ENCODE measurements around the gene TANC1.

TANC1 gene

GRCh38 chr2:159206736-159207380 is 238.4 kb downstream of the TANC1 start:
- DNase-seq: no peak

- no peak for DNase-seq
Measured at GRCh38 chr2:159208438-159208837, 240.0 kb downstream of the TANC1 start.

GRCh38 chr2:159209341-159210306 is 241.2 kb downstream of the TANC1 start:
- no peak for DNase-seq

- no peak for DNase-seq
Measured at GRCh38 chr2:159211447-159212396, 243.3 kb downstream of the TANC1 start.

- DNase-seq: no peak
Measured at GRCh38 chr2:159213296-159213695, 244.9 kb downstream of the TANC1 start.

GRCh38 chr2:159214325-159214865 is 246.0 kb downstream of the TANC1 start:
- DNase-seq: no peak

GRCh38 chr2:159215116-159215515 is 246.7 kb downstream of the TANC1 start:
- no peak for DNase-seq

GRCh38 chr2:159217676-159218075 is 249.2 kb downstream of the TANC1 start:
- no peak for DNase-seq

GRCh38 chr2:159218389-159218788 is 249.9 kb downstream of the TANC1 start:
- no peak for DNase-seq

- DNase-seq: no peak
Measured at GRCh38 chr2:159219394-159219998, 251.1 kb downstream of the TANC1 start.

GRCh38 chr2:159224061-159224813 is 255.8 kb downstream of the TANC1 start:
- no peak for DNase-seq

GRCh38 chr2:159225025-159226016 is 256.9 kb downstream of the TANC1 start:
- no peak for DNase-seq

GRCh38 chr2:159226059-159226461 is 257.6 kb downstream of the TANC1 start:
- DNase-seq: no peak

- DNase-seq: no peak
Measured at GRCh38 chr2:159226608-159227385, 258.4 kb downstream of the TANC1 start.

GRCh38 chr2:159227467-159227866 is 259.0 kb downstream of the TANC1 start:
- no peak for DNase-seq

GRCh38 chr2:159228081-159228581 is 259.7 kb downstream of the TANC1 start:
- DNase-seq: peak; percentile 61

- DNase-seq: no peak
Measured at GRCh38 chr2:159229476-159230144, 261.2 kb downstream of the TANC1 start.

- no peak for DNase-seq
Measured at GRCh38 chr2:159230145-159230877, 261.9 kb downstream of the TANC1 start.
